GM12878 (cell line): Measurements from ENCODE around the gene RETREG1. TPM values are rescaled to one million over a fixed set of nuclear protein-coding genes. Genes with fewer than 3 reads are reported as not detected.

Experiments
- ATAC-seq: fragments of 200-7000 bp; cut with Tn5 transposase; 3 replicates; pipeline ENCODE4 v1.9.1; 2020; ENCODE audit warnings: mild to moderate bottlenecking, moderate library complexity
- BruUV-seq: library from RNA; stranded (reverse); fragments of 400-500 nt; replicated peaks from 2 replicates; lab custom pipeline; 2021; lab: Mats Ljungman, UMichigan
- CTCF ChIA-PET: fragments of 300-600 bp; sonication (Branson Sonifier 250); formaldehyde crosslinking; extraction: SDS; loops from one replicate; lab custom pipeline; 2021; ENCODE audit warnings: inconsistent platforms; lab: Yijun Ruan, JAX
- POLR2A ChIA-PET: fragments of 350-600 bp; formaldehyde crosslinking; extraction: SDS; loops from one replicate; lab custom pipeline; 2021; ENCODE audit warnings: inconsistent platforms; lab: Charles Lee
- RAD21 ChIA-PET: fragments of 300-600 bp; sonication (Branson Sonifier 250); formaldehyde crosslinking; loops from one replicate; lab custom pipeline; 2023; ENCODE audit warnings: antibody characterized with exemption; ENCODE audit not compliant: unreplicated experiment; lab: Charles Lee
- SMC1A ChIA-PET: fragments of 300-600 bp; sonication (Branson Sonifier 250); formaldehyde crosslinking; loops from one replicate; lab custom pipeline; 2023; ENCODE audit not compliant: unreplicated experiment, uncharacterized antibody; lab: Charles Lee
- DNase-seq: peaks from one replicate; pipeline ENCODE4 v3.0.0-alpha.2; 2011; ENCODE audit warnings: low read depth, low spot score
- FAIRE-seq: peaks from 3 replicates; lab custom pipeline; 2011; peaks lifted over from hg19 to GRCh38; lab: Jason Lieb, UNC
- H2AFZ ChIP-seq: 2 replicates; pipeline ENCODE4 v1.6.0; 2011; ENCODE audit warnings: low read depth, low read length, control low read depth; ENCODE audit not compliant: control insufficient read depth
- H3K27ac ChIP-seq: 2 replicates; pipeline ENCODE4 v1.5.1; 2011; ENCODE audit warnings: control low read depth; ENCODE audit not compliant: control insufficient read depth, insufficient read depth
- H3K27me3 ChIP-seq, 2 experiments: replicated peaks in 1 of 2; 2 replicates each; pipeline versions ENCODE4 v1.6.0 to v1.6.1; 2011; ENCODE audit warnings: low read length in 1 of 2; ENCODE audit not compliant: control insufficient read depth in 2 of 2, insufficient read depth in 2 of 2
- H3K36me3 ChIP-seq, 2 experiments: 2 replicates each; pipeline ENCODE4 v1.5.1; 2011; ENCODE audit warnings: low read length in 1 of 2; ENCODE audit not compliant: control insufficient read depth in 2 of 2, insufficient read depth in 2 of 2
- H3K4me1 ChIP-seq: 2 replicates; pipeline ENCODE4 v1.6.1; 2011; ENCODE audit warnings: mild to moderate bottlenecking, low read length, moderate library complexity, mixed read lengths; ENCODE audit not compliant: control insufficient read depth, insufficient read depth
- H3K4me2 ChIP-seq: 2 replicates; pipeline ENCODE4 v1.6.0; 2011; ENCODE audit warnings: control low read depth; ENCODE audit not compliant: control insufficient read depth, insufficient read depth
- H3K4me3 ChIP-seq: fragments of 200-600 bp; sonication (generic); 2 replicates; pipeline ENCODE4 v1.5.1; 2016
- H3K79me2 ChIP-seq: 2 replicates; pipeline ENCODE4 v1.6.0; 2011; ENCODE audit warnings: low read length; ENCODE audit not compliant: control insufficient read depth, insufficient read depth
- H3K9ac ChIP-seq: 2 replicates; pipeline ENCODE4 v1.8.0; 2011; ENCODE audit warnings: low read length, control low read depth, mixed read lengths; ENCODE audit not compliant: control insufficient read depth, insufficient read depth
- H3K9me3 ChIP-seq: replicated peaks from 3 replicates; pipeline ENCODE4 v1.5.1; 2011; ENCODE audit warnings: mild to moderate bottlenecking, low read length; ENCODE audit not compliant: control insufficient read depth, insufficient read depth
- H4K20me1 ChIP-seq: 2 replicates; pipeline ENCODE4 v1.6.0; 2011; ENCODE audit not compliant: control insufficient read depth, insufficient read depth
- NR2C2 ChIP-seq: IDR thresholded peaks from 2 replicates; pipeline ENCODE4 v1.6.1; 2011; ENCODE audit warnings: borderline replicate concordance, low read depth; ENCODE audit not compliant: control insufficient read depth, insufficient read length
- RAD21 ChIP-seq: IDR thresholded peaks from 2 replicates; pipeline ENCODE4 v1.6.1; 2011; ENCODE audit warnings: mild to moderate bottlenecking, low read depth, low read length, moderate library complexity; ENCODE audit not compliant: insufficient read depth
- SMC3 ChIP-seq: IDR thresholded peaks from 2 replicates; pipeline ENCODE4 v1.6.1; 2011; ENCODE audit warnings: low read length, improper control_type of control experiment, borderline replicate concordance
- WGBS: methylation state at CpG from one replicate; pipeline ENCODE4 v1.1.6; 2016; ENCODE audit warnings: low lambda C conversion rate; ENCODE audit not compliant: insufficient replicate concordance, insufficient coverage; ENCODE audit errors: missing lambda C conversion rate; 5-methylcytosine and 5-hydroxymethylcytosine counted together
- in situ Hi-C: fragments of 300-500 bp; cut with MboI; formaldehyde crosslinking; loops from 9 replicates; pipeline ENCODE4 v1.14.3; 2018; ENCODE audit warnings: mixed read lengths
- intact Hi-C: fragments of 100-400 bp; cut with micrococcal nuclease; formaldehyde crosslinking; loops from one replicate; pipeline ENCODE4 v1.14.2; 2022; ENCODE audit not compliant: unreplicated experiment
- polyA plus RNA-seq, 11 experiments: library from polyadenylated mRNA; depleted of rRNA in 4 of 11; unstranded in 6 of 11; stranded (reverse) in 5 of 11; fragments of >200 nt; fragmentation: Nextera tagmentation in 4 of 11; fragmentation: Illumina TruSeq in 1 of 11; extraction: Ambion mirVana in 4 of 11; extraction: Trizol in 1 of 11; gene quantifications; 1 replicate in 1 of 11; 2 replicates in 10 of 11; pipeline versions ENCODE4 v1.2.1 to v1.2.3, GENCODE V29; 2011 to 2016; ENCODE audit warnings: inconsistent platforms in 2 of 11, missing spikeins in 2 of 11, low read depth in 1 of 11
- total RNA-seq, 4 experiments: library from RNA; depleted of rRNA in 3 of 4; stranded (reverse); fragments of >200 nt in 3 of 4; fragmentation: Illumina TruSeq in 1 of 4; extraction: Trizol in 1 of 4; gene quantifications; 2 replicates each; pipeline versions ENCODE4 v1.2.1 to v1.2.3, GENCODE V29; 2013 to 2021
- TF ChIP-seq, protein P1 (sequence below): fragments of 450-650 bp; formaldehyde crosslinking; IDR thresholded peaks from 2 replicates; pipeline ENCODE4 v1.5.0; 2022; ENCODE audit warnings: mild to moderate bottlenecking, missing genetic modification characterization
- TF ChIP-seq, protein P2 (sequence below), 3 experiments: IDR thresholded peaks in 2 of 3; conservative IDR thresholded peaks in 1 of 3; 2 replicates each; pipeline ENCODE4 v1.5.1; 2011; ENCODE audit warnings: low read depth in 3 of 3, low read length in 3 of 3, mild to moderate bottlenecking in 3 of 3, control low read depth in 2 of 3, moderate library complexity in 2 of 3, inconsistent platforms in 1 of 3, mixed read lengths in 1 of 3; ENCODE audit not compliant: control insufficient read depth in 2 of 3, insufficient read depth in 1 of 3; ENCODE audit errors: extremely low read depth in 1 of 3

Gene RETREG1
- total and polyA plus RNA-seq, 10 of the 15 experiments (the other 5 are each of a cell fraction or from before 2014, with no cell fraction given): 3.9 to 8.9 (median 6.4) TPM

DNA sequence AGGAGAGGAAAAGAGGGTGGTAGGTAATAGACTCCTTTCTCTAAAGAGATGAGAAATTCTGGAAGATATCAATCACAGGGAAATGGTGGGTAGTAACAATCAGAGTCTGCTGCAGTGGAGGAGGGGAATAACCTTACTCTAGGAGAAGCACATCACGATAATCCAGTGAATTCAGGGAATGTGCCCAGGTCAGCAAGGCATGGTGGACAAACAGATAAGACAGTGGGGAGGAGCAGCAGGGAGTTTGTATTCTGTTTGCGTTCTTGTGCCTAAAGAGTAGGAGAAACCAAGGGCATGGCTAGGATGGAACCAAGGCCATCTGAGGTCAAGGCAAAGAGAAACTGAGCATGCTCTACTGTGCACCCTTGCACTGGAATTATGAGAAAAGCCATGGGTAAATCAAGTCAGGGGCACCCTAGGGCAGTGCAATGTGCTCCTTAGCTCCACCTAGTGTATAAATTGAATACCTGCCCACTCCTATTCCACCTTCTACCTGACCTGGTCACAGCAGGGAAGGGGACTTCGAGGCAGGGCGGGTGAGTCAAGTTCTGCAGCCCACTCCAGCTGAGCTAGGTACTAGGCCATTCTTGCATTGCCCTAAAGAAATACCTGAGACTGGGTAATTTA, 31.6 kb downstream of the RETREG1 start:
- TF ChIP-seq, protein P1, sequence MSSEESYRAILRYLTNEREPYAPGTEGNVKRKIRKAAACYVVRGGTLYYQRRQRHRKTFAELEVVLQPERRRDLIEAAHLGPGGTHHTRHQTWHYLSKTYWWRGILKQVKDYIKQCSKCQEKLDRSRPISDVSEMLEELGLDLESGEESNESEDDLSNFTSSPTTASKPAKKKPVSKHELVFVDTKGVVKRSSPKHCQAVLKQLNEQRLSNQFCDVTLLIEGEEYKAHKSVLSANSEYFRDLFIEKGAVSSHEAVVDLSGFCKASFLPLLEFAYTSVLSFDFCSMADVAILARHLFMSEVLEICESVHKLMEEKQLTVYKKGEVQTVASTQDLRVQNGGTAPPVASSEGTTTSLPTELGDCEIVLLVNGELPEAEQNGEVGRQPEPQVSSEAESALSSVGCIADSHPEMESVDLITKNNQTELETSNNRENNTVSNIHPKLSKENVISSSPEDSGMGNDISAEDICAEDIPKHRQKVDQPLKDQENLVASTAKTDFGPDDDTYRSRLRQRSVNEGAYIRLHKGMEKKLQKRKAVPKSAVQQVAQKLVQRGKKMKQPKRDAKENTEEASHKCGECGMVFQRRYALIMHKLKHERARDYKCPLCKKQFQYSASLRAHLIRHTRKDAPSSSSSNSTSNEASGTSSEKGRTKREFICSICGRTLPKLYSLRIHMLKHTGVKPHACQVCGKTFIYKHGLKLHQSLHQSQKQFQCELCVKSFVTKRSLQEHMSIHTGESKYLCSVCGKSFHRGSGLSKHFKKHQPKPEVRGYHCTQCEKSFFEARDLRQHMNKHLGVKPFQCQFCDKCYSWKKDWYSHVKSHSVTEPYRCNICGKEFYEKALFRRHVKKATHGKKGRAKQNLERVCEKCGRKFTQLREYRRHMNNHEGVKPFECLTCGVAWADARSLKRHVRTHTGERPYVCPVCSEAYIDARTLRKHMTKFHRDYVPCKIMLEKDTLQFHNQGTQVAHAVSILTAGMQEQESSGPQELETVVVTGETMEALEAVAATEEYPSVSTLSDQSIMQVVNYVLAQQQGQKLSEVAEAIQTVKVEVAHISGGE (CRISPR knock-in tag): no peak
- TF ChIP-seq SMC3 (0 out of 2 replicates have a peak, but pooled peaks have one; percentile 8), RAD21 (0 out of 2 replicates have a peak, but pooled peaks have one; percentile 9), NR2C2 (no peak)
- TF ChIP-seq, protein P2, sequence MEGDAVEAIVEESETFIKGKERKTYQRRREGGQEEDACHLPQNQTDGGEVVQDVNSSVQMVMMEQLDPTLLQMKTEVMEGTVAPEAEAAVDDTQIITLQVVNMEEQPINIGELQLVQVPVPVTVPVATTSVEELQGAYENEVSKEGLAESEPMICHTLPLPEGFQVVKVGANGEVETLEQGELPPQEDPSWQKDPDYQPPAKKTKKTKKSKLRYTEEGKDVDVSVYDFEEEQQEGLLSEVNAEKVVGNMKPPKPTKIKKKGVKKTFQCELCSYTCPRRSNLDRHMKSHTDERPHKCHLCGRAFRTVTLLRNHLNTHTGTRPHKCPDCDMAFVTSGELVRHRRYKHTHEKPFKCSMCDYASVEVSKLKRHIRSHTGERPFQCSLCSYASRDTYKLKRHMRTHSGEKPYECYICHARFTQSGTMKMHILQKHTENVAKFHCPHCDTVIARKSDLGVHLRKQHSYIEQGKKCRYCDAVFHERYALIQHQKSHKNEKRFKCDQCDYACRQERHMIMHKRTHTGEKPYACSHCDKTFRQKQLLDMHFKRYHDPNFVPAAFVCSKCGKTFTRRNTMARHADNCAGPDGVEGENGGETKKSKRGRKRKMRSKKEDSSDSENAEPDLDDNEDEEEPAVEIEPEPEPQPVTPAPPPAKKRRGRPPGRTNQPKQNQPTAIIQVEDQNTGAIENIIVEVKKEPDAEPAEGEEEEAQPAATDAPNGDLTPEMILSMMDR (IDR thresholded peaks at IDR 0.05 in 2 of 3, conservative IDR thresholded peaks at IDR 0.05 in 1 of 3; ENCODE audit: control insufficient read depth in 2 of 3, extremely low read depth in 1 of 3, insufficient read depth in 1 of 3, low read depth in 3 of 3, low read length in 3 of 3): peak; percentile 37 to 52 (median 47); a peak in 5 of 6 replicates
- RAD21 ChIA-PET: interaction anchor here (1.4 kb wide), 2 partner anchors 34 to 425 kb away, joined by 3 read pairs; no protein-coding TSS in a partner anchor
- POLR2A ChIA-PET: no interaction called here
- DNase-seq: no peak
- no TSS peak for BruUV-seq
- in situ Hi-C loops (no loop called here), intact Hi-C loops (no loop called here)
- no peaks in the 10 kb centered on the region for H3K36me3 ChIP-seq
- 46% methylated on average over 4 of the region's 4 CpGs for WGBS
- FAIRE-seq: no peak
- no peaks in the 10 kb centered on the region; the same call in 1 of the 2 replicates for H3K4me1 ChIP-seq
- H3K79me2 ChIP-seq: no peaks in the 10 kb centered on the region
- ATAC-seq: peak; percentile 79
- H3K4me2 ChIP-seq: no peak overlapping the region
- H3K27ac ChIP-seq: no peak overlapping the region
- H3K9me3 ChIP-seq: no peaks in the 10 kb centered on the region; the same call in 2 of the 3 replicates
- H3K9ac ChIP-seq: no peak overlapping the region
- no peaks in the 10 kb centered on the region for H3K27me3 ChIP-seq
- H2AFZ ChIP-seq: no peak overlapping the region
- no peaks in the 10 kb centered on the region; the same call in 1 of the 2 replicates for H4K20me1 ChIP-seq
- CTCF ChIA-PET: interaction anchor here (0.7 to 2.7 kb wide), 10 partner anchors 8 to 425 kb away, joined by 3 to 10 read pairs (median 4); no protein-coding TSS in a partner anchor
- no peak overlapping the region for H3K4me3 ChIP-seq
- SMC1A ChIA-PET: interaction anchor here (1.3 to 1.5 kb wide), 2 partner anchors 19 to 425 kb away, joined by 3 to 5 read pairs; no protein-coding TSS in a partner anchor
